ENCODE results near the gene PDCD11.
A peak's percentile ranks its signal among the peaks of the same experiment; 100 is the strongest.
"Not testable (repeated sequence)": the region's sequence is repeated elsewhere in the genome, so short reads cannot be mapped to it uniquely, and the experiment has no call there.

Gene PDCD11, protein sequence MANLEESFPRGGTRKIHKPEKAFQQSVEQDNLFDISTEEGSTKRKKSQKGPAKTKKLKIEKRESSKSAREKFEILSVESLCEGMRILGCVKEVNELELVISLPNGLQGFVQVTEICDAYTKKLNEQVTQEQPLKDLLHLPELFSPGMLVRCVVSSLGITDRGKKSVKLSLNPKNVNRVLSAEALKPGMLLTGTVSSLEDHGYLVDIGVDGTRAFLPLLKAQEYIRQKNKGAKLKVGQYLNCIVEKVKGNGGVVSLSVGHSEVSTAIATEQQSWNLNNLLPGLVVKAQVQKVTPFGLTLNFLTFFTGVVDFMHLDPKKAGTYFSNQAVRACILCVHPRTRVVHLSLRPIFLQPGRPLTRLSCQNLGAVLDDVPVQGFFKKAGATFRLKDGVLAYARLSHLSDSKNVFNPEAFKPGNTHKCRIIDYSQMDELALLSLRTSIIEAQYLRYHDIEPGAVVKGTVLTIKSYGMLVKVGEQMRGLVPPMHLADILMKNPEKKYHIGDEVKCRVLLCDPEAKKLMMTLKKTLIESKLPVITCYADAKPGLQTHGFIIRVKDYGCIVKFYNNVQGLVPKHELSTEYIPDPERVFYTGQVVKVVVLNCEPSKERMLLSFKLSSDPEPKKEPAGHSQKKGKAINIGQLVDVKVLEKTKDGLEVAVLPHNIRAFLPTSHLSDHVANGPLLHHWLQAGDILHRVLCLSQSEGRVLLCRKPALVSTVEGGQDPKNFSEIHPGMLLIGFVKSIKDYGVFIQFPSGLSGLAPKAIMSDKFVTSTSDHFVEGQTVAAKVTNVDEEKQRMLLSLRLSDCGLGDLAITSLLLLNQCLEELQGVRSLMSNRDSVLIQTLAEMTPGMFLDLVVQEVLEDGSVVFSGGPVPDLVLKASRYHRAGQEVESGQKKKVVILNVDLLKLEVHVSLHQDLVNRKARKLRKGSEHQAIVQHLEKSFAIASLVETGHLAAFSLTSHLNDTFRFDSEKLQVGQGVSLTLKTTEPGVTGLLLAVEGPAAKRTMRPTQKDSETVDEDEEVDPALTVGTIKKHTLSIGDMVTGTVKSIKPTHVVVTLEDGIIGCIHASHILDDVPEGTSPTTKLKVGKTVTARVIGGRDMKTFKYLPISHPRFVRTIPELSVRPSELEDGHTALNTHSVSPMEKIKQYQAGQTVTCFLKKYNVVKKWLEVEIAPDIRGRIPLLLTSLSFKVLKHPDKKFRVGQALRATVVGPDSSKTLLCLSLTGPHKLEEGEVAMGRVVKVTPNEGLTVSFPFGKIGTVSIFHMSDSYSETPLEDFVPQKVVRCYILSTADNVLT (N-terminal part only)

DNA sequence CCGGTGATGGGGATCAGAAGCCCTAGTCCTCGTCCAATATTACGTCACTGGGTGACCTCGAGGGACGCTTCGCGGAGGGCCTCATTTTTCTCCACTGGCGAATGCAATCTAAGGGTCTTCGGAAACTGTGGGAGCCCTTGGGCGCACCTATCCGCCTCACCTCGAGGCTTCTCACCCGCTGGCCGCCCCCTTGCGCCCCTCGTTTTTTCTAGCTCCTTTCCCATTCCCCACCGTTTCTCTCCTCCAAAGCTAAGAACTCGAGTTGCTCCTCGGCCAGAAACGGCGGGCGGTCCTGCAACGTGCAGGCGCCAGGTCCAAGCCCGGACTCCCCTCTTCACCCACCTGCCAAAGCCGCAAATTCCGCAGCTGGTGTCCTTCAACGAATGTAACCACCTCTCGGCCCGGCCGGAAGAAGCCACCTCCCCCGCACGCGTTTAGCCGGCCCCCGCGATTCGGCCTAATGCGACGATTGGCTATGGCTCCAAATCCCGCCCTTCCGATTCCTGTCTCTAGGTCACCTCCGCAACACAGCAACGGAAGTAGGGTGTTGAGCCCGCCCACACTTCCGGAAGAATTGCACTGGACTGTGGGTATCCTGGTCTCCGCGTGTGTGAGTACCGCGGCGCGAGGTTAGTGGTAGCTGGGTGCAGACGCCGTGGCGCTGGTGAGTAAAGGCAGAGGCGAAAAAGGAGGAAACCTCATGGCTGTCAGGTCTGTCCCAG lies at the start of gene PDCD11, which contains the start of gene ATP5MK:
PDCD11 (plus strand) TSS at position 560 of the 722 bp plus-strand sequence. CDS start 1,801 bp downstream, outside the sequence.
ATP5MK (minus strand) TSS at position 409 of the 722 bp plus-strand sequence. CDS start 4,018 bp downstream, outside the sequence.
- peak; percentile 93 for DNase-seq (ENCODE audit: low read depth)

DNA sequence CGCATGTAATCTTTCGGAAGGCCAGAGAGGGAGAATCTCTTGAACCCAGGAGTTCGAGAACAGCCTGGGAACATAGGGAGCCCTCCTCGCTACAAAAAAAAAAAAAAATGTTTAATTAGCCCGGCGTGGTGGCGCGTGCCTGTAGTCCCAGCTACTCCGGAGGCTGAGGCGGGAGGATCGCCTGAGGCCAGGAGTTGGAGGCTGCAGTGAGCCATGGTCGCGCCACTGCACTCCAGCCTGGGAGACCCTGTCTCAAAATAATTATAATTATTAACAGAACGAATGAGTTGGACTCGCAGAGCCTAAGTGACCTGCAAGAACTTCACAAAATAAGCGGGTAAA lies 46.3 kb upstream of the PDCD11 start:
- DNase-seq (ENCODE audit: low read depth), result no peak

DNA sequence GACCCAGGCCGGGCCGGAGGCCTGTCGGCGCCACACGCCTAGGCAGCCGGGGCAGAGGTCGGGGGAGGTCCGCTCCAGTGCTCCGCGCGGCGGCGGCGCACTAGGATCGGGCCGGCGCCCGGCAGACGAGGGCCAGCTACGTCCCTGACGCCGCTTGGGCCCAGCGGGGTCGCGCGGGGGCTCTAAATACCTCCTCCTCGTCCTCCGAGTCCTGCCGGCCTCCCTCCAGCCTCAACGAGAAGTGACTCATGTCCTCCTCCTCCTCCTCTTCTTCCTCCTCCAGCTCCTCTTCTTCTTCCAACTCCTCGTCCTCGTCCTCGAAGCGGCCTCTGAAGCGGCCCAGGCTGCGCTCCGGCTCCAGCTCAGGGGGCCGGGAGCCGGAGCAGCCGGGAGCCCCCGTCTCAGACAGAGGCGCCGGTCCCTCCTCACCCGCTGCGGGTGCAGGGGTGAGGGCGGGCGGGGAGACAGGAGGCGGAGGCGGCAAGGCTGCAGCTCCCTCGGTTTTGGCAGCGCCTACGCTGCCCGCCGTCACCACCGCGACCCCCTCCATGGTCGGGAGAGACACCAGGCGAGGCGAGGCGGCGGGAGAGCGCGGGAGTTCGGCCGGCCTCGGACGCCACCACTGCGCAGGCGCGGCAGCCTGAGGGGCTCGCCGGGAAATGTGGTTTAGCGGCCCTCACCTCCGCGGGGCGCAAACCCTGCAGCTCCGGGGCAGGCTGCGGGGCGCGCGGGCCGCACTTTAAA lies 45.7 kb upstream of the PDCD11 start, which contains the start of gene PCGF6:
PCGF6 (minus strand) TSS at position 624 of the 744 bp plus-strand sequence; CDS start at position 550, 74 bp downstream.
- peak; percentile 75 for DNase-seq (ENCODE audit: low read depth)

DNA sequence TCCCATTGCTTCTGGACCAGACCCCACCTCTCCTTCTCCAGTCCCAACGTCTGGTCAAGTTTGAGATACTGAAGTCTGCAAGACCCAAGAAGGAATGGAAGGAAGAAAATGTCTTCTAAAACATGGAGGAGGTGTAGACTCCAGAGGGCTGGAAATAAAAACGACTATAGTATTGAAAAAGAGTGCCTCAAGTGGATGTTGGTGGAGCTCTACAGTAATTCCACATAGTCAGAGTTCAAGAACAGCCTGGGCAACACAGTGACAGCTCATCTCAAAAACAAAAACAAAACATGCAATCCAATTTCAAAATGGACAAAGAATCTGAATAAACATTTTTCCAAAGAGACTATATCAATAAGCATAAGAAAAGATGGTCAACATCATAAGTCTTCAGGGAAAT lies 43.1 kb upstream of the PDCD11 start:
- DNase-seq (ENCODE audit: low read depth), result no peak

DNA sequence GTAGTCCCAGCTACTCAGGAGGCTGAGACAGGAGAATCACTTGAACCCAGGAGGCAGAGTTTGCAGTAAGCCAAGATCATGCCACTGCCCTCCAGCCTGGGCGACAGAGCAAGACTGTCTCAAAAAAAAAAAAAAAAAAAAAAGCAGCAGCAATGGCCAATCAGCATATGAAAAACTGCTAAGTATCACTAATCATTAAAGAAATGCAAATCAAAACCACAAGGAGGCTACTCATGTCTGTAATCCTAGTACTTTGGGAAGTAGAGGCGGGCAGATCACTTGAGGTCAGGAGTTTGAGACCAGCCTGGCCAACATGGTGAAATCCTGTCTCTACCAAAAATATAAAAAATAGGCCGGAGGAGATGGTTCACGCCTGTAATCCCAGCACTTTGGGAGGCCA lies 41.9 kb upstream of the PDCD11 start:
- DNase-seq (ENCODE audit: low read depth), result not testable (repeated sequence)

DNA sequence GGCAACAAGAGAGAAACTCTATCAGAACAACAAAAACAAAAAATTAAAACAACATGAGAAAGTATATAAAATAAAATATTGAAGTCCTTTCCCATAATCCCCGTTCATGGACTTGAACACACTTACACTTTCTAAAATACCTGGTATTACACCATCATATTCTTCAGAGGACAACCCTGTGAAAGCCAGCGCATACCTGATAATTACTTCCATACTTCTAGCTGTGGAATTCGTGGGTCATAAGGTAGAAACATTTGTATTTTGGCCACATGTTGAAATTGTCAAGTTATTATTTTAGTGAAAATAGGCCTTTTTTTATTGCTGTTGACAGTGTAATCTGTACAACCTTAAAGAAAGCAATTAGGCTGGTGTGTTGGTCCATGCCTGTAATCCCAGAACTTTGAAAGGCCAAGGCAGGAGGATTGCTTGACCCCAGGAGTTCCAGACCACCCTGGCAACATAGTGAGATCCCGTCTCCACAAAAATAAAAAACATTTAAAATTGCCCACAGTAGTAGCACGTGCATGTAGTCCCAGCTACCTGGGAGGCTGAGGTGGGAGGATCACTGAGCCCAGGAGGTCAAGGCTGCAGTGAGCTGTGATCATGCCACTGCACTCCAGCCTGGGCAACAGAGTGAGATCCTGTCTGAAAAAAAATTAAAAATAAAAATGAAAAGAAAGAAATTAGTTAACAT lies 40.4 kb upstream of the PDCD11 start:
- DNase-seq (ENCODE audit: low read depth), result no peak

DNA sequence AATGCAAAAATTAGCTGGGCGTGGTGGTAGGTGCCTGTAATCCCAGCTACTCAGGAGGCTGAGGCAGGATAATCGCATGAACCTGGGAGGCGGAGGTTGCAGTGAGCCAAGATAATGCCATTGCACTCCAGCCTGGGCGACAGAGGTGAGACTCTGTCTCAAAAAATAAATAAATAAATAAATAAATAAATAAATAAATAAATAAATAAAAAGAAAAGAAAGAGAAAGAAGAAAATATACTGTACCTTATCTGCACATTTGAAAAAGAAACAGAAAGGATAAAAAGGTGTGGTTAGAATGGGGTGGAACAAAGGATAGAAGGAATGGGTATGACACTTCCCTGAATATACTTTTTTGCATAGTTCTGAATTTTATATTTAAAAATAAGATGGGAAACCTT lies 36.9 kb upstream of the PDCD11 start:
- DNase-seq (ENCODE audit: low read depth), result not testable (repeated sequence)

DNA sequence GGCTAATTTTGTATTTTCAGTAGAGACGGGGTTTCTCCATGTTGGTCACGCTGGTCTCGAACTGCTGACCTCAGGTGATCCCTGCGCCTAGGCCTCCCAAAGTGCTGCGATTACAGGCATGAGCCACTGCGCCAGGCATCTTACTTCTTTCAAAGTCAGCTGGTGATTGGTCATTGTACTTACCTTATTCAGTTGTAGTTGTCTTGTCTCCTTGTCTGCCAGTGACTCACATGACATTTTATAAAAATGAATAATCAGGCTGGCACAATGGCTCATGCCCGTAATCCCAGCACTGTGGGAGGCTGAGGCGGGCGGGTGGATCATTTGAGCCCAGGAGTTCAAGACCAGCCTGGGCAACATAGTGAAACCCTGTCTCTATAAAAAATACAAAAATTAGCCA lies 35.6 kb upstream of the PDCD11 start:
- DNase-seq (ENCODE audit: low read depth), result not testable (repeated sequence)

DNA sequence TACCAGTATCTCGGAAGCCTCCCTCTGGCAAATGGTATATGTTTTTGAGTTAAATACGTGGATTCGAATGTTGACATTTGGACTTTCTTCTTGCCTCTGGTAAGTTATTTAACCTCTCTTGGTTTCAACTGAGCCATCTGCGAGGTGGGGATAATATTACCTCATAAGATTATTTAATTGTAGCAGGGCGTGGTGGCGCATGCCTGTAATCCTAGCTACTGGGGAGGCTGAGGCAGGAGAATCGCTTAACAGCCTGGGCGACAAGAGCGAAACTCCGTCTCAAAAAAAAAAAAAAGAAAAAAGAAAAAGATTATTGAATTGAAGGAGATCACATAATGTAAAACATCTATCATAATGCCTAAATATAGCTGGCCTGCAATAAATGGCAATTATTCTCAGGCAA lies 29.0 kb upstream of the PDCD11 start:
- DNase-seq (ENCODE audit: low read depth), result no peak

DNA sequence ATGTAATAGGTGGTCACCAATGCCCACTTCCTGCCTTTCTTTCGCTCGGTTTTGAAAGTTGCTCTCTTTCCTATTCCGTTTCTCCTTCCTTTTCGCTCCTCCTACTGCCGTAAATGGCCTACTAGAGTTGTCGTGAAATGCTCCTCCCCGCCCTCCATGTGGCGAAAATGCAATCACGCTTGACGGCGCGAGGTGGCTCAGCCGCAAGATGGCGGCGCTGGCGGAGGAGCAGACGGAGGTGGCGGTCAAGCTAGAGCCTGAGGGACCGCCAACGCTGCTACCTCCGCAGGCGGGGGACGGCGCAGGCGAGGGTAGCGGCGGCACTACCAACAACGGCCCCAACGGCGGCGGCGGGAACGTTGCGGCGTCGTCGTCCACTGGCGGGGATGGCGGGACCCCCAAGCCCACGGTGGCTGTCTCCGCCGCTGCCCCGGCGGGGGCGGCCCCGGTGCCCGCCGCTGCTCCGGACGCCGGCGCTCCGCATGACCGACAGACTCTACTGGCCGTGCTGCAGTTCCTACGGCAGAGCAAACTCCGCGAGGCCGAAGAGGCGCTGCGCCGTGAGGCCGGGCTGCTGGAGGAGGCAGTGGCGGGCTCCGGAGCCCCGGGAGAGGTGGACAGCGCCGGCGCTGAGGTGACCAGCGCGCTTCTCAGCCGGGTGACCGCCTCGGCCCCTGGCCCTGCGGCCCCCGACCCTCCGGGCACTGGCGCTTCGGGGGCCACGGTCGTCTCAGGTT lies 28.5 kb upstream of the PDCD11 start, which contains the start of gene TAF5:
TAF5 (plus strand) TSS at position 195 of the 737 bp plus-strand sequence; CDS start at position 209, 14 bp downstream.
- DNase-seq (ENCODE audit: low read depth), result peak; percentile 85

DNA sequence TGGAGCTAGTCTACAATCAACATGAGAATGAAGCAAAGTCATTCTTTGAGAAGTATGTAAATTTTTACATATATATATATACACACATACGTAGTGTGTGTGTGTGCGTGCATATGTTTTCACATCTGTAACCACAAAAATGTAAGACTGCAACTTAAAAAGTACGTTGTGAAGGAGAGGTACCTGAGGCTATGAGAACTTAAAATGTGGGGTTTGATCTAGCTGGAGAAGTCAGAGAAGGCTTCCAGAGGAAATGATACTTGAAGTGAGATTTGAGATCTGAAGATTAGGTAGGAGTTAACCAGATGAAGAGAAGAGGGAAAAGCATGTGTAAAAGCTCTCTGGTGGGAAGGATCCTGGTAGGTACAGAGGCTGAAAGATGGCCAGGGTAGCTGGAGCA lies 22.9 kb upstream of the PDCD11 start:
- no peak for DNase-seq (ENCODE audit: low read depth)

DNA sequence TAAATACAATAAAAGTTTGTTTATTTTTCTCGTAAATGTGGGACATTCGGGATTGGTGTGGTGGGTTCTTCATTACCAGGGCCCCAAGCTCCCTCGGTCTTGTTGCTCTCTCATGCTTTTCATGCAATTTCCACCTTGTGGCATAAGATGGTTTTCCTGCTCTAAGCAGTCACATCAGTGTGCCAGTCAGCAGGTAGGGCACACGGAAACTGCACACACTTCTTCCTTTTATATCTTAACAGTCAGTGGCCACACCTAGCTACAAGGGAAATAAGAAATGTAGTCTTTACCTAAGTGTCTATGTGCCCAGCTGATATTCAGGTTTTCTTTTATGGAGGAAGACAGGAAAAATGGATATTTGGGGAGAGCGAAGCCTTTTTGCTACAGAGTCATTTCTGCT lies 22.2 kb upstream of the PDCD11 start:
- DNase-seq (ENCODE audit: low read depth), result no peak

DNA sequence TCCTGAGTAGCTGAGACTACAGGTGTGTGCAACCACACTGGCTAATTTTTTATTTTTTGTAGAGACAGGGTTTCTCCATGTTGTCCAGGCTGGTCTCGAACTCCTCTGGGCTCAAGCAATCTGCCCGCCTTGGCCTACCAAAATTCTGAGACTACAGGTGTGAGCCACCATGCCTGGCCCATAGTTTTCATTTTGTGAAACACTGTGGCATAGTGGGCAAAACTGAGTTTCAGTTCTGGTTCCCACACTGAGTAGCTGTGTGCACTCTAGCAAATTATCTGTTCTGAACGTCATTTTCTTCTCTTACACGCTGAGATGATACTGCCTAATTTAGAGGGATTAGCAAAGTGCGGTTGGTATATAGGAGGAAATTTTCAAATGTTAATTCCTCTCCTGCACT lies 13.7 kb upstream of the PDCD11 start:
- no peak for DNase-seq (ENCODE audit: low read depth)

DNA sequence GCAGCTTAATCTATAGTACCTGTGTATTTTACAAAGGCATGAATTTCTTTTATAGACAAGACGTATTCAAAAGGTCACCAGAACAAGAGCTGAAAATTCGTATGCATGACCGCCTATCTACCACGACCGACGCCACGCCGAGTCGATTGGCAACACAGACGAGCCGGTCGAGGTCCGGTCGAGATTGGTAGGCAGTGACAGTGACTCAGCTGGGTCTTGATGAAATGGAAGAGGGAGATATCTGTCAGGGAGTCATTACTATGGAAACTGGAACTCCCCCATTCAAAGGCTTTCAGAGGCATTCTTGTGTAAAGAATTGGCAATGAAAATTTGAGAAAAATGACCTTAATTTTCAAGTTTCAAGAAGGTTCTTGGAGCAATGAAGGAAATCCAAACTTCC lies 2.2 kb upstream of the PDCD11 start:
- DNase-seq (ENCODE audit: low read depth), result no peak

DNA sequence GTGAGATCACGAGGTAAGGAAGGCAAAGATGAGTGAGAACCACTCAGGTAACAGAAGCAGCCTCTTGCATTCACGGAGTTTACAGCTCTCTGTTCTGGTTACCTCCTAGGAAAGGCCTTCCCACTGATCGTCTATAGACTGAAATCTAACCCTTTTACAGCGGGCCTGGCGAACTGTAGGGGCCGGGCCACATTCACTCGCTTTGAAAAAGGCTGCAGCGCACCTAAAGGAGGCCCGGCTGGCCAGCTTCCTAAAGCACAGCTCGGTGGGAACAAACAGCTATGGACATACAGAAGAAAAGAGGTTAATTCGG lies 716 bp upstream of the PDCD11 start:
- no peak for DNase-seq (ENCODE audit: low read depth)

DNA sequence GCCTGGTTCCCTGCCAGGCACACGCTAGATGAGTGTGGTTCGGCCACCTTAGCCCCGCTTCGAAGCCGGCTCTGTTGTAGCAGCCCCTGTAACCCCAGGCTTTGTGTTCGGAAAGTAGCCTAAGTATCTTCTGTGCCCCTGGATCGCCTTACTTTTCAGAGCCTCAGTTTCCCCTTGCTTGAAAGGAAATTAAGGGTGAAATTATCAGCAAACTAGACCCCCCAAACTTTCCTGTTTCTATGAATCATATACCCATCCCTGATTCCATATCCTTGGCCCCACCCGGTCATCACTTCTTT lies 312 bp downstream of the PDCD11 start:
- no peak for DNase-seq (ENCODE audit: low read depth)

DNA sequence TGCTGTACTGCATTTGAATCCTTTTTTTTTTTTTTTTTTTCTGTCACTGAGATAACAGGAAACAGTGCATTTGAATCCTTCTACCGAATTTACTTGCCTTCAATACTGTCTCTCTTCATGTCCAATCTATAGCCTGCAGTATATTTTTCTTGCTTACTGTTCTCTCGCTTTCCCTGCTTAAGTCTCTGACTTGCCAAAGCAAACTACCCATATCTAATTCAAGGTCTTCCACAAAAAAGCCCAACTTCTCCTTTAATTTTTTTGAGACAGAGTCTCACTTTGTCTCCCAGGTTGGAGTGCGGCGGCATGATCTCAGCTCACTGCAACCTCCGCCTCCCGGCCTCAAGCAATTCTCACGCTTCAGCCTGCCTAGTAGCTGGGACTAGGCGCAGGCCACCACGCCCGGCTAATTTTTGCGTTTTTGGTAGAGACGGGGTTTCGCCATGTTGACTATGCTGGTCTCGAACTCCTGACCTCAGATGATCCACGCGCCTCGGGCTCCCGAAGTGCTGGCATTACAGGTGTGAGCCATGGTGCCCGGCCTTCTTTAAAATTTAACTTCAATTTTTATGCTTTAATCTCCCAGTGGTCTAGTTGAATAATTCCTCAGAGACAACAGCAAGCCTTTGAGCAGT lies 882 bp downstream of the PDCD11 start:
- no peak for DNase-seq (ENCODE audit: low read depth)

DNA sequence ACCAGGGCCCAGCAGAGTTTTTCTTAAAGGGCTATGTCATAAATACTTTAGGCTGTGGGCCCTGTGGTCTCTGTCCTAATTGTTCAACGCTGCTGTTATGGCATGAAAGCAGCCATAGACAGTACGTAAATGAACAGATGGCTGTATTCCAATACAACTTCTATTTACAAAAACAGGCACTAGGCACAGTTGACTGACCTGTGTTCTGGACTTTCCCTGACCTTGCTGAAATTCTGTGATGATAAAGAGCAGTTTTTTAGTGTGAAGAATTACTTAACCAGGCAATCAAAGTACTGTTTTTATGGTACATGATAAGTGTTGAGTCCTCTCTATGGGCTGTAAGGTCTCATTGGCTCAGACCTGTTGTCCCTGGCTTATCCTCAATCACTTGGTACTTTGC lies 17.1 kb downstream of the PDCD11 start:
- DNase-seq (ENCODE audit: low read depth), result no peak

DNA sequence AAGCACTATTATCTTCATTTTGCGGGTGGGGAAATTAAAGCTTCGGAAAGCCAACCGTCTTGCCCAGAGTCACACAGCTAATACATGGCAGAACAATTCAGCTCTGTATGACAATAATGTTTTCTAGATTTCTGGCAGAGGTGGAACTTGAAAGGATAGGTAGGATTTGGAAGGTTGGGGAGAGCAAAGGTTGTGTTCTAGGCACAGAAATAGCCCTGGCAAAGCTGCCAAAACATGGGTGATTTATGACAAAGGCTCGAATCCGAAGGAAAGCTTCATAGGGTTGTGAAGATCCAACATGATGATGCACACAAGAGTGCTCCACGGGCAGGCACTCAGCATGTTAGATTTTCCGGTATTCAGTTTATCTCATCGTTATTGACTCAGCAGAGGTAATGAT lies 19.2 kb downstream of the PDCD11 start:
- DNase-seq (ENCODE audit: low read depth), result no peak

All from activated T-cell treated with anti-CD3 and anti-CD28 coated beads for 48 hours (primary cell).